D341Med (cell line): ENCODE data around the gene FER.
A peak's percentile ranks its signal among the peaks of the same experiment; 100 is the strongest.
"Not testable (repeated sequence)": the region's sequence is repeated elsewhere in the genome, so short reads cannot be mapped to it uniquely, and the experiment has no call there.

Experiments used
- DNase-seq: peaks from one replicate; pipeline ENCODE4 v3.0.0; 2012; ENCODE audit warnings: low spot score

The FER gene

DNA sequence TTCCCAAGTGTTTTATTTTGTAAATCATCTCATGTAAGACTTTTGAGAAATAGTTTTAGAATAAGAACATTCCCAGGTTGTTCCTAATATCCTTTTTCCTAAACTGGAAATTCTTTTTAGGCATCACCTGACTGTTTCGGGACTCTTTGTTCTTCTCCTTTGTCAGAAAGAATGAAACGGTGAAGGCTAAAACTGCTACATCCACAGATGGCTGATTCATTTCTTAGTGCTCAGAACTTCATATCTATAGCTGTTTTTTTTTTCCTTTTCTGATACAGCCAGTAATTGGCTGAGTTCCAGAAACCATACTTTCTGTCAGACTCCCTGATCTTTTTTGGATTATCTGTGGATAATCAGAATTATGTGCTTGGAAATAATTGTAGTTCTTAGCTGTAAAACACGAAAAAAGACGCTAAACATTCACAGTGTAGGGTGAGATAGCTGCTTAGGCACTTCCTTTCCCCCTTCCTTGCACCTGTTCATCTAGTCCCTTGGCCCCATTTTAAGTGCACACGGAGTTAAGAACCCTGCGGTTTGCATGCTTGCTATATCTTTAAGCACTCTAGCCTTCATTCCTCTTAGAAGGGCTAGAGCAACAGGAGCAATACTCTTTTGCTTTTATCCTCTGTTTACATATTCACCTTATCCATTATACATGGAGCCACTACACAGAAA is 378.2 kb downstream of the FER start:
- peak; percentile 15 for DNase-seq

DNA sequence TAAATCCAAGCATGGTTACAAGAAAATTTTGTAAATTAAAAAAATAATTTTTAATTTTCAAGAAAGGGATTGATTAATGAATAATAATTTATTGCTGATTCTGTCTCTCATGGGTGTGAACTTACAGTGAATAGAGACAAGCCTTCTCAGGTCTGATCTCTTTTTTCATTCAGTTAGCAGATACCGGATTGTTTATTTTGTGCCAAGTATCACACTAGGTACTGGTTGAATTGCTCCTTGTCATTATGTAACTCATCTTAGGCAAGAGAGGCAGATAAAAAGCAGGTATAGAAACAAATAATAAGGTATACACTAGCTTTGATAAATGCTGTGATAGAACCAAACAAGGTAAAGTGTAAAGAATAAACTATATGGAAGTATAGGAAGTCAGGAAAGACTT is 378.8 kb downstream of the FER start:
- no peak for DNase-seq

- no peak for DNase-seq
Measured at GRCh38 chr5:109136906-109137305, 389.2 kb downstream of the FER start.

DNA sequence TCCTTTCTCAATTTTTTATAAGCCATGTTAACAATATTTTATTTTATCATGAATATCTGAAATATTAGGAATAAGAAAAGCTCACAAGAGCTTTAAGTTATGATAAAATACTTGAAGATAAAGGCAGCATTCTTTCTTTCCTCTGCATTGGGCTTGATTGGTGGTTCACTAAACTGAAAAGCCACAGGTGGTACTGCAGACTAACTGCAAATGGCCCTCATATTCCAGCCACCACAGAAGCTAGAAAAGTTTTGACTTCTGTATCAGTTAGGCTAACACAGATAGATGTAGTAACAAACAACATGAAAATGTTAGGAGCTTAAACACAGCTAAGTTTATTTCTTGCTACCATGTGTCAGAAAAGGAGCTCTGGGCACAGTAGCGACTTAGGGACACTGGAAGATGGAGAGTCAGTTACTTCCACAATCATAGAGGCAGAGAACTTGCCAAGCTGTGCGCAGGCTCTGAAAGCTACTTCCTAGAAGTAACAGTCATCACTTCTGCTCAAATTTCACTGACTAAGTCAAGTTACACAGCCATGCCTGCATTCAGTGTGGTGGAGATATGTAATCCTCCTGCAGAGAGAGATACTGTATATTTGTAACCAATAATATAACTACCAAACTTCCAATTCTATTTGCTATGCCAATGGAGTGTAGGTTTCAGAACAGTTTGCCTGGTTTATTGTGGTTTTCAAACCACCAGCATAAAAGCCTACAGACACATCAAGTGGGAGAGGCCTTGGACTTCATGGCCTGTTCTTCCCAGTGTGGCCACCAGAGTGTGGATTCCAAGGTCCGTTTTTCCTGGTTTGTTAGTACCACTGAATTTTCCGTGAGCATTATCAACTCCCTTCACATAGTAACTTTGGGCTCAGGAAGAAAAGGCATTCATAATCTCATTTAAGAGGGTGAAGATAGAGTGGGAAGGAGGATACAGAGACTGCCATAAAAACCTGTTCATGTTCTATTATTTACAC is 393.8 kb downstream of the FER start:
- DNase-seq = no peak

DNA sequence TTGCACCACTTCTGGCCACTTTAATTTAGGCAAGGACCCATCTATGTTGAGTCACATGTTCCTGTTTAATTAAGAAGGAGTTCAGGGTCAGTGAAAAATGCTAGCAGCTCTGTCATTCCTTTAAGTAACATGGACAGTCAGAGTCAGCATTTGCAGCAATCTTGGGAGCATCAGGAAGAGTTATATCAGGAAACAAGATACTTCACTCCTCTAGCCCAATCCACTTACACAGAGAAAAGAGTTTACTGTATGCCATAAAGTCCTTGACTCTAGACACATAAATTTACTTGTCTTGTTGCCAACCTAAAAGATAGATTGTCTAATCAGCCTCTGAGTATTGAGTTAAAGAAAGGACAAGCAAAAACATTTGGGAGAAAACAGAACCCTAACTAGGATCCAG is 395.3 kb downstream of the FER start:
- DNase-seq = no peak

- DNase-seq = no peak
Measured at GRCh38 chr5:109145139-109145538, 397.4 kb downstream of the FER start.

DNA sequence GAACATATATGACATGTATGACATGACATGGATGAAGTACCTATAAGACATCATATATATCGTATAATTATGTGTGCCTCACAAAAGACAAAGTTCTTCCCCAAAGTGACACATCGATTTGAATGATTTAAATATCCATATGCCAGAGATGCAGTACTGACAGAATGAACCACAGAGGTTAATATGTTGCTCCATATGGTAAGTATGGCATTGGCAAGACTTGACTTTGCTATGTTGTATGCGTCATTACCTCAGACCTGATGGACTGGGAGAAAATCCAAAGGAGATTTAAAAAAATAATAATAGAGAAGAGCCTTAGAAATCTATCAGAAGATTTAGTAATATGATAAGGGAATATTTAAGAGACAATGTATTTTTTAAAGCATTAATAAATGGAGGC is 398.9 kb downstream of the FER start:
- no peak for DNase-seq

DNA sequence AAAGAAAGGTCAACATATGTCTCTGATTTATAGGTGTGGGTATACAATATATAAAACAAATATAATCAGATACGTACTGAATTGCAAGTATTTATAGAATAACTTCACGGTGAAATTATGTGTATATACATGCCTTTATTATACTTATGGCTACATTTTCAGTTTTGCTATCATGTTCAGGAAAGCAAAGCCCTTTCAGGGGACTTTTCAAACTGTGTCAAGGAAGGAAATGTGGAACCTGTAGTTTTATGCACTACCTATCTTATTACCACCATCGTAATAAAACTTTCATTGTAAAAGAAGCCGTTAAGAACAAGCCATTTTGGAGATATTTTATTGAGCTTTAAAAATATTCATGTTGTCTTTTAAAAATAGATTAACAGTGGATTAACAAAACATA is 404.9 kb downstream of the FER start:
- DNase-seq = no peak

- DNase-seq = no peak
Measured at GRCh38 chr5:109155625-109156024, 407.9 kb downstream of the FER start.

DNA sequence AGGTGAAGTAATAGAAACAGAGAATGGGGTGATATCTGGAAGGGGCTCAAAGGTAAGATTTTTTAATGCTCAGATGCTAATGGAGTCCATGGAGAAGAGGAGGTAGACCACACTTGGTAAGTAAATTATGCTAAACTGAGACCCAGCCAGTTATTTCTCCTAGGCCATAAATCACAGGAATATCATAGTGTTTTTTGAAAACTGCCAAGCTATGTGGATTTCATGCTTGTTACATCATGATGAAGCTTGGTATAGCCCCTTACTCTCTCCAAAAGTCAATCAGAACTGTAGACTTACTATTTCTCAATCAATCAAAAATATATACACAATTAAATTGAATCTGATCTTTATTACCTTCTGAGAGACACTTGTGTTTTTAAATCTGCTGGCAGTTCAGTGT is 409.2 kb downstream of the FER start:
- DNase-seq = no peak

GRCh38 chr5:109160468-109160867 is 412.8 kb downstream of the FER start:
- DNase-seq = no peak

DNA sequence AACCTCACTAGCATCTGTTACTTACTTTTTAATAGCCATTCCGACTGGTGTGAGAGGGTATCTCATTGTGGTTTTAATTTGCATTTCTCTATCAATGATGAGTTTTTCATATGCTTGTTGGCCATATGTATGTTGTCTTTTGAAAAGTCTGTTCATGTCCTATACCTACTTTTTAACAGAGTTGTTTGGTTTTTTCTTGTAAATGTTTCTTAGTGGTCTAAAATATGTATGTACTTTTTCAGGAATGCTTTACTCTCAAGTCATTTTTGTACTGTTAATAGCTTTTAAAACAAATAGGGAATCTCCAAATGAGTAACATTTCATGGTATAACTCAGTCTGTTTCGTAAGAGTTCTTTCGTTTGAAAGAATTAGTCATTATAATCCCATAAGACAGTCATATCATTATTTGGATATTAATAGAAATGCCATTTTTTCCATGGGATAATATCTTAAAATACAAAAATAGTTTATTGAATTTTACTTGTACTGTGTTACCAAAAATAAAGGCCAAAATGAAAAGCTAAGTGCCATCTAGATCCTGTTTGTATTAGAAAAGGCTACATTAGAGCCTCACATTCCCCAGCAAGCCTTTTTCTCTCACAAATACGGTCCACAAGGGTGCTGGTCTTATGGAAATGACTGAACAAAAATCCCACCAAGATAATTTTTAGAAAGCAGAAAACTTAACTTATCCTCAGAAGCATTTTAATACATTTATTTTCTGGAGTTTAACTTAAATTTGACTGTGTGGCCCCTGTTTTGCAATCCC is 414.4 kb downstream of the FER start:
- DNase-seq = no peak

GRCh38 chr5:109163336-109163735 is 415.6 kb downstream of the FER start:
- DNase-seq = no peak

DNA sequence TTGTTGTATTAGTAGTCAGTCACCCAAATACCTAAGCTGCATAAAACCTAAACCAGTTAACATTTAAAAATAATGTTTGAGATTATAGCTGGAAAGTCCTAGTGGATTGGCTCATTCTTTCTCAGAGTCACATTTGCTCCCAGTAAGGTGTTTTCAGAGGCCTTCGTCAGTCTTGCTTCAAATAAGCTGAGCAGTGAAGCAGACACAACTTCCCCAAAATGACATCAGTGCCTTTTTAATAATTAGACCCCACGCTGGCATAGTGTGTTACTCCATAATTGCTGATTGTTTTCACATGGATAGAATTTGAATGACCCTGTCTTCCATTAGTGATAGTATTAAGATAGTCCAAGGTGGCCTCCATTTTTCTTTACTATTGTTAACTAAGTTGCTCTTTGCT is 416.3 kb downstream of the FER start:
- DNase-seq = no peak

DNA sequence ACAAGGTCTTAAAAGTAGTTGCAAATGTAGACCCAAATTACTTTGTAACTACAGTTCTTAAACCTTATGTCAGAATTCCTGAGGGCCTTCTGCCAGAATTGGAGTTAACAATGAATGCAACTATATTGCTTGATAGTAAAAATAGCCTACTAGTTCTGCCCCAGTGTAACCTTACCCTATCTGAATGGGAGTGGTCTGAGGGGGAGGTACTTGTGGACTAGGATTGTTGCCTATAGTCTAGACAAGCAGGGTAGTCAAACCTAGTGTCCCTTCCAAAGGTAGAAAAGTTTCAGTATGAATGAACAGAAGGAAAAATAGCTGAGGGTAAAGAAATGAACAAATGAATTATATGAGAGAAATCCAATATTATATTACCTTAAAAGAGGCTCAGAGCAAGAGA is 419.9 kb downstream of the FER start:
- DNase-seq = no peak

DNA sequence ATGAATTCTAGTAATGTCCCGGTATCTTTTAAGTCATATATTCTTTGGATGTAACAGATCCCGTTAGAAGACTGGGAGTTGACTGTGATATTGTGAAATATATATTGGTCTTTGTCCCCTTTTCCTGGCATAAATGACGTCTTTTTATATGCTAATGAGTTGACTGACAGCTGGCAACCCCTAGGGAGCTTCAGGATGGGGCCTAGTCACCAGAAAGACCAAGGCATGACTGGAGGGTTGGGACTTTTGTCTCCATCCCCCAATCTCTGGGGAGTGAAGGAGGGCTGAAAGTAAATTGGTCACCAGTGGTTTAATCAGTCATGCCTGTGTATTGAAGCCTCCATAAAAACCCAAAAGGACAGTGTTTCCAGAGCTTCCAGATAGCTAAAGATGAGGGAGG is 420.5 kb downstream of the FER start:
- no peak for DNase-seq

DNA sequence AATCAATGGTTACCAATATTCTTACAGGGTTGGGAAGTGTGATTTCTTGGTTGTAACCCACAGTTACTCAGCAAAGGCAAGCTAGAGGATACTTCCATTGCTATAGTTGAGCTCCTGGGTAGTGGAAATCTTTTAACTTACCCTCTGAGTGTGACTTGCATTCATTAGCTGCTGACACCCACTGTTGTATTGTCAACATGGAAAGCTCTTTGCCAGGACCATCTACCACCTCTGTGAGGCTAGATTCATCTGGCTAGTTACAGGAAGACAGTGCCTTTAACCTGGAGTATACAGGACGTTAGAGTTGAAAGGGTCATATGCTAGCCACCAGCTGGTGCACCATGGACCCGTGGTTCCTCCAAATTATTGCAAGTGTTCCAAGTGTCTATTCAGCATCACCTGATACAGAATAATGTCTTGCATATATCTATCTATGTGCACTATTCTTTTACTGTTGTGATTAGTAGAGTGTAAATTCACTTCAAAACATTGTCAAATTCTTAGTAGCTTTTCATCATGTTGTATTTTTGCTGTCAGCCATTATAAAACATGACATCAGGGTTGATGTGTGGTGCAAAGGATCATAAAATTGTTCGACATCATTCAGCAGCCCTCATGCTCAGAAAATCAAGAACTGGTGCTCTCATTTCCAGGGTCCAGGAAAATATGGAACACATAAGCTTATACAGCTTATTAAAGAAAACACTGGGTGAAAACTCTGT is 423.1 kb downstream of the FER start:
- no peak for DNase-seq

DNA sequence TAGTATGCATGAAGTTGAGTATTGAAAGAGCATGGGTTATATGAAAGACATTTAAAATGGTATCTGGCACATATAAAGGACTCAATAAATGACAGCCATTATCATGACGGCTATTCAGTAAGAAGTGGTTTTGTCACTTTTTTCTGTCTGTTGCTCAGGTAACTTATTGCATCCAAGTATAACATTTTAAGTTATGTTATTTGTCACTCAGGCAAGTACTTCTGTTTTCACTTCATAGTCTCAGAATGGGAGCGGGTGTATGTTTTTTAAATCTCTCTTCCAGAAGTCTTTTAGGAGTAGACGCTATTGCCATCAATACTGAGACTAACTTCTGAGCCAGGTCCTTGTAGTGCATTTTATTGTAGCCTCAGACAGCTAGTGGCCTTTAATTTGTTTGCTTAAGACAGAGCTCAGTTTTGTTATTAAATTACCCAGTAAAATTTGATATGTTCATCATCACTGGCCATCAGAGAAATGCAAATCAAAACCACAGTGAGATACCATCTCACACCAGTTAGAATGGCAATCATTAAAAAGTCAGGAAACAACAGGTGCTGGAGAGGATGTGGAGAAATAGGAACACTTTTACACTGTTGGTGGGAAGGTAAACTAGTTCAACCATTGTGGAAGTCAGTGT is 423.9 kb downstream of the FER start:
- DNase-seq = not testable (repeated sequence)

DNA sequence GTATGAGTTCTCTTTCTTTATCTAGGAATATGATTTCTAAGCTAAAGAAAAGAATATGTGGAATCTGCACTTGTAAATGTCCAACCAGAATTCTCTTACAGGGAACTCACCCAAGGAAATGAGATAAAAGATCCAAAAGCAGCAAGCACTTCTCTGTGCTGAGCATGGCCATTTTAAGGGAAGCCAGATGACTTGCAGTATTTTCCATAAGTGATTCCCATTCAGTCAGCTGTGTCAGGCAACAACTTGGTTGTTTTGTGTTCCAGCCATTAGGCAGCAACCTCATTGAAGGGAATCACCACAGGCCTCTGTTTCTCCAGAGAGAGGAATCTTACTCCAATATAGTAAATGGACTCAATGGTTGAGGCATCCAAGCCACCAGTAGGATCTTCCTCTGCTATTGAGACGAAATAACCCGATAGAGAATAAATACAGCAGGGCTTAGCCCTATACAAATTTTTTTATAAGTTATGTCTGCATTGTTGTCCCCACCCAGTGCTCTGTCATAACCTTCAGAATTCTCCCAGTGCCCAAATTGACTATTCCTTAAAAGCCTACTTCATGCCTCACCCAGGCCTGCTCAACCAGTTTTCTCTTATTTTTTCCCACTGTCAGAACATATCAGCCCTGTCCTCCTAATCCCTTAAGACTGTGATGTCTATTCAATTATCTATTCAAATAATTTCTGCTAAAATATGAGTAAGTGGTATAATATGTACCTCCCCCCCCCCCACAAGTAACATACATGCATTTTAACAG is 425.5 kb downstream of the FER start:
- no peak for DNase-seq

DNA sequence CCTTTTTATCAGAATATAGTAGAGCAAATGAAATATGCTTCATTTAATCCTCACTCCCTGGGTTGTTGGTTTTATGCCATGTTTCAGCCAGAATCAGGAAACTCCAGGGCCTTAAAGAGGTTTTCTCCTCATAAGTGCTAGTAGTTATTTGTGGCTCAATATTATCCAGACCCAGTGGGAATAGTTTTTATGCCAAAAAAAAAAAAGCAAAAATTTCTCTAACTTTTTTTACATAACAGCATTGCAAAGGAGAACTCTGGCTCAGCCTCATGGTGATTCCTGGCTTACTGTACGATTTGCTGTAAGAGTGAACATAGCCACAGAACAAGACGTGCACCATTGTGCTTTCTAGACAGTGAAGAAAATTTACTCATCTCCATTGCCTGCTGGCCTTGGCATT is 429.5 kb downstream of the FER start:
- DNase-seq = no peak

- no peak for DNase-seq
Measured at GRCh38 chr5:109177782-109178181, 430.1 kb downstream of the FER start.
